HepG2 (cell line): ENCODE results near the gene EPDR1. TPM values are rescaled to one million over a fixed set of nuclear protein-coding genes. Genes with fewer than 3 reads are reported as not detected.

ENCODE experiments used
- AHDC1 ChIP-seq: sonication (generic); formaldehyde crosslinking; IDR thresholded peaks from 2 replicates; pipeline ENCODE4 v1.5.1; 2020; ENCODE audit warnings: mild to moderate bottlenecking, missing genetic modification reagents, borderline replicate concordance
- ARID3A ChIP-seq: IDR thresholded peaks from 2 replicates; pipeline ENCODE4 v1.6.1; 2012; ENCODE audit warnings: low read depth, low read length, improper control_type of control experiment
- FOSL2 ChIP-seq: sonication (generic); formaldehyde crosslinking; IDR thresholded peaks from 2 replicates; pipeline ENCODE4 v1.4.0; 2020; ENCODE audit warnings: missing genetic modification reagents
- FOXJ3 ChIP-seq: sonication (generic); formaldehyde crosslinking; IDR thresholded peaks from 2 replicates; pipeline ENCODE4 v1.4.0; 2020; ENCODE audit warnings: missing genetic modification reagents, mild to moderate bottlenecking, borderline replicate concordance
- HNF4G ChIP-seq, 2 experiments: sonication (generic) in 1 of 2; formaldehyde crosslinking in 1 of 2; IDR thresholded peaks; 2 replicates each; pipeline versions ENCODE4 v1.4.0 to v1.6.1; 2011 to 2020; ENCODE audit warnings: borderline replicate concordance in 2 of 2, low read depth in 2 of 2, mild to moderate bottlenecking in 2 of 2, low read length in 1 of 2, missing genetic modification reagents in 1 of 2, moderate library complexity in 1 of 2
- LCORL ChIP-seq, 2 experiments: fragments of 450-650 bp in 1 of 2; sonication (generic) in 1 of 2; formaldehyde crosslinking in 1 of 2; IDR thresholded peaks; 2 replicates each; pipeline versions ENCODE4 v1.5.0 to v1.6.1; 2017 to 2020; ENCODE audit warnings: antibody characterized with exemption in 1 of 2, missing genetic modification reagents in 1 of 2
- LRRFIP1 ChIP-seq: sonication (generic); formaldehyde crosslinking; conservative IDR thresholded peaks from 2 replicates; pipeline ENCODE4 v1.4.0; 2020; ENCODE audit warnings: missing genetic modification reagents
- NFRKB ChIP-seq: fragments of 450-650 bp; IDR thresholded peaks from 2 replicates; pipeline ENCODE4 v1.6.1; 2017
- RNF2 ChIP-seq: fragments of 450-650 bp; conservative IDR thresholded peaks from 2 replicates; pipeline ENCODE4 v1.6.1; 2016; ENCODE audit warnings: low read depth
- ZNF101 ChIP-seq: sonication (generic); formaldehyde crosslinking; IDR thresholded peaks from 2 replicates; pipeline ENCODE4 v1.4.0; 2020; ENCODE audit warnings: mild to moderate bottlenecking, low read depth, missing genetic modification reagents, borderline replicate concordance
- ZNF484 ChIP-seq: sonication (generic); formaldehyde crosslinking; IDR thresholded peaks from 2 replicates; pipeline ENCODE4 v1.5.1; 2020; ENCODE audit warnings: mild to moderate bottlenecking, low read depth, missing genetic modification reagents, borderline replicate concordance
- ZNF556 ChIP-seq: sonication (generic); formaldehyde crosslinking; IDR thresholded peaks from 2 replicates; pipeline ENCODE4 v1.4.0; 2020; ENCODE audit warnings: mild to moderate bottlenecking, missing genetic modification reagents, borderline replicate concordance
- ZNF598 ChIP-seq: sonication (generic); formaldehyde crosslinking; IDR thresholded peaks from 2 replicates; pipeline ENCODE4 v1.5.1; 2020; ENCODE audit warnings: mild to moderate bottlenecking, missing genetic modification reagents, borderline replicate concordance
- ZUFSP ChIP-seq: sonication (generic); formaldehyde crosslinking; IDR thresholded peaks from 2 replicates; pipeline ENCODE4 v1.9.0; 2021; ENCODE audit warnings: missing genetic modification reagents, mild to moderate bottlenecking, borderline replicate concordance
- polyA plus RNA-seq, 8 experiments: library from polyadenylated mRNA; depleted of rRNA in 3 of 8; stranded (reverse) in 7 of 8; unstranded in 1 of 8; fragments of >200 nt; fragmentation: Illumina TruSeq in 4 of 8; extraction: Trizol in 4 of 8; gene quantifications; 2 replicates each; pipeline versions ENCODE4 v1.2.1 to v1.2.3, GENCODE V29; 2011 to 2016; ENCODE audit warnings: low read depth in 4 of 8, missing spikeins in 1 of 8, mixed read lengths in 1 of 8; ENCODE audit not compliant: insufficient read depth in 1 of 8
- total RNA-seq, 5 experiments: library from RNA; depleted of rRNA; stranded (reverse); fragments of >200 nt; fragmentation: Illumina TruSeq; extraction: Trizol; gene quantifications; 2 replicates each; pipeline ENCODE4 v1.2.3, GENCODE V29; 2016; ENCODE audit warnings: low read depth in 1 of 5

Gene EPDR1
- total and polyA plus RNA-seq, 2 of the 13 experiments (the other 11 are each of a cell fraction or from before 2014, with no cell fraction given) = 38.3 to 50.2 TPM

GRCh38 chr7:37942934-37943610 is 22.6 kb downstream of the EPDR1 start (continued):
- TF ChIP-seq HNF4G (IDR thresholded peaks at IDR 0.05; ENCODE audit: borderline replicate concordance, low read depth, low read length) (peak; percentile 98), HNF4G (CRISPR knock-in tag; IDR thresholded peaks at IDR 0.05; ENCODE audit: borderline replicate concordance, low read depth) (peak; percentile 99), ZNF556 (CRISPR knock-in tag) (peak; percentile 93; the same call in 1 of the 2 replicates), LCORL (IDR thresholded peaks at IDR 0.05) (peak; percentile 63), LCORL (CRISPR knock-in tag; IDR thresholded peaks at IDR 0.05) (peak; percentile 100), FOSL2 (CRISPR knock-in tag) (peak; percentile 98), AHDC1 (CRISPR knock-in tag) (peak; percentile 92), ARID3A (peak; percentile 98), ZUFSP (CRISPR knock-in tag) (no peak), ZNF484 (CRISPR knock-in tag) (no peak), RNF2 (peak; percentile 61; the same call in 1 of the 2 replicates), LRRFIP1 (CRISPR knock-in tag) (0 out of 2 replicates have a peak, but pooled peaks have one; percentile 22), FOXJ3 (CRISPR knock-in tag) (peak; percentile 95), ZNF101 (no peak), NFRKB (no peak), ZNF598 (CRISPR knock-in tag) (peak; percentile 56; the same call in 1 of the 2 replicates)
